ENCODE measurements around the gene PCBP1. TPM values are rescaled to one million over a fixed set of nuclear protein-coding genes. Genes with fewer than 3 reads are reported as not detected.

PCBP1 gene
- total RNA-seq, 1 experiment from 2014 or later: 88.4 TPM

GRCh38 chr2:70062270-70062669 is 25.0 kb upstream of the PCBP1 start:
- Histone ChIP-seq H3K4me3 (no peak overlapping the region), H3K4me1 (no peaks in the 10 kb centered on the region), H3K27me3 (no peaks in the 10 kb centered on the region), H3K9me3 (replicated peaks) (no peaks in the 10 kb centered on the region), H3K36me3 (peaks cover 65% of the 10 kb centered on the region), H3K27ac (no peak overlapping the region)
- no peak for DNase-seq

- no peak for DNase-seq
- H3K4me3 ChIP-seq: no peak overlapping the region
These were observed 19.2 kb upstream of the PCBP1 start for GRCh38 chr2:70068119-70068518.

GRCh38 chr2:70069049-70069448 is 18.2 kb upstream of the PCBP1 start:
- peaks cover 3% of the 10 kb centered on the region; the same call in 1 of the 2 replicates for H3K4me1 ChIP-seq
- H3K36me3 ChIP-seq: peaks cover 41% of the 10 kb centered on the region
- peak in 1 of 2 experiments; percentile 30 for DNase-seq
- no peak overlapping the region for H3K4me3 ChIP-seq
- no peaks in the 10 kb centered on the region for H3K27me3 ChIP-seq
- no peak overlapping the region for H3K27ac ChIP-seq
- 0 out of 2 replicates have a peak, but pooled peaks cover 2% of the 10 kb centered on the region for H3K9me3 ChIP-seq (replicated peaks)

More at GRCh38 chr2:70068119-70068518, 19.2 kb upstream of the PCBP1 start:
- Histone ChIP-seq H3K4me1 (peaks cover 3% of the 10 kb centered on the region; the same call in 1 of the 2 replicates), H3K27ac (no peak overlapping the region), H3K27me3 (no peaks in the 10 kb centered on the region), H3K9me3 (replicated peaks) (0 out of 2 replicates have a peak, but pooled peaks cover 2% of the 10 kb centered on the region), H3K36me3 (peaks cover 46% of the 10 kb centered on the region)

- Histone ChIP-seq H3K4me3 (no peak overlapping the region), H3K36me3 (peaks cover 35% of the 10 kb centered on the region), H3K27me3 (no peaks in the 10 kb centered on the region), H3K9me3 (replicated peaks) (0 out of 2 replicates have a peak, but pooled peaks cover 2% of the 10 kb centered on the region), H3K27ac (no peak overlapping the region), H3K4me1 (peaks cover 3% of the 10 kb centered on the region; the same call in 1 of the 2 replicates)
- peak; percentile 78 to 92 for DNase-seq
These were observed 16.6 kb upstream of the PCBP1 start for GRCh38 chr2:70070542-70071268.

- Histone ChIP-seq H3K27me3 (no peaks in the 10 kb centered on the region), H3K4me1 (peaks cover 3% of the 10 kb centered on the region; the same call in 1 of the 2 replicates), H3K9me3 (replicated peaks) (0 out of 2 replicates have a peak, but pooled peaks cover 2% of the 10 kb centered on the region), H3K36me3 (peaks cover 35% of the 10 kb centered on the region), H3K4me3 (no peak overlapping the region), H3K27ac (no peak overlapping the region)
- DNase-seq: no peak
These were observed 13.8 kb upstream of the PCBP1 start for GRCh38 chr2:70073493-70073892.

- Histone ChIP-seq H3K27ac (no peak overlapping the region), H3K36me3 (peaks cover 58% of the 10 kb centered on the region), H3K4me3 (no peak overlapping the region), H3K9me3 (replicated peaks) (no peaks in the 10 kb centered on the region), H3K27me3 (no peaks in the 10 kb centered on the region), H3K4me1 (no peaks in the 10 kb centered on the region)
- DNase-seq: no peak
These were observed 8.9 kb upstream of the PCBP1 start for GRCh38 chr2:70078384-70078783.

GRCh38 chr2:70080610-70081200 is 6.6 kb upstream of the PCBP1 start:
- Histone ChIP-seq H3K4me3 (no peak overlapping the region), H3K27me3 (no peaks in the 10 kb centered on the region), H3K4me1 (peaks cover 16% of the 10 kb centered on the region), H3K27ac (no peak overlapping the region), H3K36me3 (peaks cover 67% of the 10 kb centered on the region), H3K9me3 (replicated peaks) (no peaks in the 10 kb centered on the region)
- no peak for DNase-seq

GRCh38 chr2:70081221-70081620 is 6.1 kb upstream of the PCBP1 start:
- H3K27me3 ChIP-seq: no peaks in the 10 kb centered on the region
- no peak for DNase-seq
- H3K27ac ChIP-seq: no peak overlapping the region
- peaks cover 16% of the 10 kb centered on the region for H3K4me1 ChIP-seq
- peaks cover 63% of the 10 kb centered on the region for H3K36me3 ChIP-seq
- H3K4me3 ChIP-seq: no peak overlapping the region
- no peaks in the 10 kb centered on the region for H3K9me3 ChIP-seq (replicated peaks)

- Histone ChIP-seq H3K27me3 (no peaks in the 10 kb centered on the region), H3K27ac (no peak overlapping the region), H3K4me3 (no peak overlapping the region), H3K36me3 (peaks cover 56% of the 10 kb centered on the region), H3K9me3 (replicated peaks) (no peaks in the 10 kb centered on the region), H3K4me1 (peaks cover 16% of the 10 kb centered on the region)
- no peak for DNase-seq
These were observed 3.7 kb upstream of the PCBP1 start for GRCh38 chr2:70083344-70084156.

- Histone ChIP-seq H3K9me3 (replicated peaks) (no peaks in the 10 kb centered on the region), H3K27ac (peak overlapping the region; percentile 100), H3K4me1 (peaks cover 27% of the 10 kb centered on the region), H3K36me3 (peaks cover 59% of the 10 kb centered on the region), H3K27me3 (no peaks in the 10 kb centered on the region), H3K4me3 (peak overlapping the region; percentile 80)
- no peak for DNase-seq
These were observed 2.1 kb upstream of the PCBP1 start for GRCh38 chr2:70084973-70085710.

- Histone ChIP-seq H3K4me3 (peak overlapping the region; percentile 80), H3K27ac (peak overlapping the region; percentile 100), H3K27me3 (no peaks in the 10 kb centered on the region), H3K4me1 (peaks cover 30% of the 10 kb centered on the region), H3K9me3 (replicated peaks) (no peaks in the 10 kb centered on the region), H3K36me3 (peaks cover 53% of the 10 kb centered on the region)
- peak in 1 of 2 experiments; percentile 51 for DNase-seq
These were observed 1.5 kb upstream of the PCBP1 start for GRCh38 chr2:70085711-70086277.

GRCh38 chr2:70086278-70086837 is 919 bp upstream of the PCBP1 start:
- Histone ChIP-seq H3K4me1 (peaks cover 30% of the 10 kb centered on the region), H3K36me3 (peaks cover 49% of the 10 kb centered on the region), H3K9me3 (replicated peaks) (no peaks in the 10 kb centered on the region), H3K4me3 (peak overlapping the region; percentile 80), H3K27ac (peak overlapping the region; percentile 100), H3K27me3 (no peaks in the 10 kb centered on the region)
- peak; percentile 82 to 87 for DNase-seq

GRCh38 chr2:70087702-70088597 is 673 bp downstream of the PCBP1 start:
- Histone ChIP-seq H3K9me3 (replicated peaks) (no peaks in the 10 kb centered on the region), H3K27ac (peak overlapping the region; percentile 100), H3K36me3 (peaks cover 38% of the 10 kb centered on the region), H3K4me1 (peaks cover 30% of the 10 kb centered on the region), H3K4me3 (peak overlapping the region; percentile 80), H3K27me3 (no peaks in the 10 kb centered on the region)
- peak; percentile 50 to 65 for DNase-seq
